OCI-LY7 (cell line): ENCODE measurements around the gene TBC1D3B. TPM values are rescaled to one million over a fixed set of nuclear protein-coding genes. Genes with fewer than 3 reads are reported as not detected.
A peak's percentile ranks its signal among the peaks of the same experiment; 100 is the strongest.

Source experiments
- BruUV-seq: library from RNA; stranded (reverse); fragments of 400-500 nt; replicated peaks from 2 replicates; lab custom pipeline; 2021; lab: Mats Ljungman, UMichigan
- CTCF ChIA-PET: fragments of 300-600 bp; sonication (Branson Sonifier 250); formaldehyde crosslinking; loops from one replicate; lab custom pipeline; 2022; ENCODE audit warnings: antibody characterized with exemption; ENCODE audit not compliant: unreplicated experiment; lab: Charles Lee
- POLR2A ChIA-PET: fragments of 300-600 bp; sonication (Branson Sonifier 250); formaldehyde crosslinking; loops from one replicate; lab custom pipeline; 2022; ENCODE audit warnings: antibody characterized with exemption; lab: Charles Lee
- DNase-seq: peaks from one replicate; pipeline ENCODE4 v3.0.0-alpha.2; 2015; ENCODE audit warnings: low spot score
- H2AFZ ChIP-seq: fragments of 200-600 bp; sonication (generic), shearing (Covaris generic); 2 replicates; pipeline ENCODE4 v1.6.1; 2014; ENCODE audit warnings: mild to moderate bottlenecking, antibody characterized with exemption, low read length, moderate library complexity
- H3K27ac ChIP-seq: fragments of 200-600 bp; sonication (generic); 2 replicates; pipeline ENCODE4 v1.5.1; 2014; ENCODE audit warnings: mixed run types, low read depth, mild to moderate bottlenecking, moderate library complexity, low read length, inconsistent platforms; ENCODE audit not compliant: poor library complexity, severe bottlenecking
- H3K36me3 ChIP-seq: fragments of 200-600 bp; sonication (generic); 2 replicates; pipeline ENCODE4 v1.6.1; 2014; ENCODE audit warnings: mild to moderate bottlenecking, antibody characterized with exemption, low read length, moderate library complexity, mixed read lengths; ENCODE audit not compliant: insufficient read depth
- H3K4me1 ChIP-seq: fragments of 200-600 bp; sonication (generic); 2 replicates; pipeline ENCODE4 v1.5.1; 2014; ENCODE audit warnings: mild to moderate bottlenecking, low read length; ENCODE audit not compliant: insufficient read depth, poor library complexity, severe bottlenecking
- H3K4me2 ChIP-seq: fragments of 200-600 bp; sonication (generic); 2 replicates; pipeline ENCODE4 v1.6.1; 2014; ENCODE audit warnings: mild to moderate bottlenecking, low read length
- H3K4me3 ChIP-seq: fragments of 200-600 bp; sonication (generic); 2 replicates; pipeline ENCODE4 v1.5.1; 2014; ENCODE audit warnings: mild to moderate bottlenecking, low read depth, low read length; ENCODE audit not compliant: poor library complexity, severe bottlenecking
- H3K79me2 ChIP-seq: fragments of 200-600 bp; sonication (generic); 2 replicates; pipeline ENCODE4 v1.6.1; 2016; ENCODE audit warnings: low read depth, mild to moderate bottlenecking, low read length, moderate library complexity, mixed read lengths; ENCODE audit not compliant: insufficient read depth
- H3K9me2 ChIP-seq: fragments of 200-600 bp; sonication (generic); 2 replicates; pipeline ENCODE4 v1.6.1; 2016; ENCODE audit warnings: mild to moderate bottlenecking, low read length, mixed read lengths; ENCODE audit not compliant: insufficient read depth
- H3K9me3 ChIP-seq: fragments of 200-600 bp; sonication (generic); 2 replicates; pipeline ENCODE4 v1.6.1; 2014; ENCODE audit warnings: mild to moderate bottlenecking, mixed run types, low read length, mixed read lengths
- H4K20me1 ChIP-seq: fragments of 200-600 bp; sonication (generic); 2 replicates; pipeline ENCODE4 v1.6.1; 2014; ENCODE audit warnings: mild to moderate bottlenecking, antibody characterized with exemption, low read length, moderate library complexity, mixed read lengths; ENCODE audit not compliant: insufficient read depth
- EZH2phosphoT487 ChIP-seq: fragments of 200-600 bp; sonication (generic); IDR thresholded peaks from 2 replicates; pipeline ENCODE4 v1.6.1; 2018; ENCODE audit warnings: low read depth, borderline replicate concordance, mild to moderate bottlenecking, mixed run types, antibody characterized with exemption, low read length, moderate library complexity, mixed read lengths
- intact Hi-C: fragments of 100-400 bp; cut with micrococcal nuclease; formaldehyde crosslinking; loops from one replicate; pipeline ENCODE4 v1.10.0; 2022; ENCODE audit not compliant: unreplicated experiment
- total RNA-seq, 2 experiments: library from RNA; depleted of rRNA in 1 of 2; stranded (reverse); fragments of >200 nt in 1 of 2; shearing (Covaris generic) in 1 of 2; gene quantifications; 2 replicates each; pipeline ENCODE4 v1.2.3, GENCODE V29; 2014 to 2022
- TF ChIP-seq, protein P1 (sequence below): fragments of 200-600 bp; sonication (generic); conservative IDR thresholded peaks from 2 replicates; pipeline ENCODE4 v1.5.1; 2014; ENCODE audit warnings: mild to moderate bottlenecking, antibody characterized with exemption, low read length, moderate library complexity, mixed read lengths

TBC1D3B gene
- total RNA-seq, 2 experiments from 2014 or later: 3.0 to 13.8 TPM

DNA sequence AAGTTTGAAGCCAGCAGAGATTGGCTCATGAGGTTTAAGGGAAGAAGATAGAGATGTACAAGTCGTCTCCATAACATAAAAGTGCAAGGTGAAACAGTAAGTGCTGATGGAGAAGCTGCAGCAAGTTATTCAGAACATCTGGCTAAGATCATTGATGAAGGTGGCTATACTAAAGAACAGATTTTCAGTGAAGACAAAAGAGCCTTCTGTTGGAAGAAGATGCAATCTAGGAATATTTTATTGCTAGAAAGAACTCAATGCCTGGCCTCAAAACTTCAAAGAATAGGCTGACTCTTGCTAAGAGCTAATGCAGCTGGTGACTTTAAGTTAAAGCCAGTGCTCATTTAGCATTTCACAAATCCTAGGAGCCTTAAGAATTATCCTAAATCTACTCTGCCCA, 46.8 kb downstream of the TBC1D3B start:
- POLR2A ChIA-PET: no interaction called here

GRCh38 chr17:36128411-36128978, 47.9 kb downstream of the TBC1D3B start:
- no peak overlapping the region for H3K27ac ChIP-seq
- no peak for DNase-seq
- CTCF ChIA-PET: no interaction called here
- no peak overlapping the region for H2AFZ ChIP-seq
- no peaks in the 10 kb centered on the region for H3K9me2 ChIP-seq
- no TSS peak for BruUV-seq
- intact Hi-C loops: no loop called here
- H3K4me2 ChIP-seq: no peak overlapping the region
- H3K9me3 ChIP-seq: peaks cover 35% of the 10 kb centered on the region
- no peak overlapping the region for H3K4me3 ChIP-seq
- no peaks in the 10 kb centered on the region for H3K79me2 ChIP-seq
- POLR2A ChIA-PET: interaction anchor here (1.3 kb wide), 1 partner anchor 15 kb away, joined by 3 read pairs; no protein-coding TSS in a partner anchor
- H3K36me3 ChIP-seq: no peaks in the 10 kb centered on the region
- no peaks in the 10 kb centered on the region for H4K20me1 ChIP-seq
- TF ChIP-seq, protein P1, sequence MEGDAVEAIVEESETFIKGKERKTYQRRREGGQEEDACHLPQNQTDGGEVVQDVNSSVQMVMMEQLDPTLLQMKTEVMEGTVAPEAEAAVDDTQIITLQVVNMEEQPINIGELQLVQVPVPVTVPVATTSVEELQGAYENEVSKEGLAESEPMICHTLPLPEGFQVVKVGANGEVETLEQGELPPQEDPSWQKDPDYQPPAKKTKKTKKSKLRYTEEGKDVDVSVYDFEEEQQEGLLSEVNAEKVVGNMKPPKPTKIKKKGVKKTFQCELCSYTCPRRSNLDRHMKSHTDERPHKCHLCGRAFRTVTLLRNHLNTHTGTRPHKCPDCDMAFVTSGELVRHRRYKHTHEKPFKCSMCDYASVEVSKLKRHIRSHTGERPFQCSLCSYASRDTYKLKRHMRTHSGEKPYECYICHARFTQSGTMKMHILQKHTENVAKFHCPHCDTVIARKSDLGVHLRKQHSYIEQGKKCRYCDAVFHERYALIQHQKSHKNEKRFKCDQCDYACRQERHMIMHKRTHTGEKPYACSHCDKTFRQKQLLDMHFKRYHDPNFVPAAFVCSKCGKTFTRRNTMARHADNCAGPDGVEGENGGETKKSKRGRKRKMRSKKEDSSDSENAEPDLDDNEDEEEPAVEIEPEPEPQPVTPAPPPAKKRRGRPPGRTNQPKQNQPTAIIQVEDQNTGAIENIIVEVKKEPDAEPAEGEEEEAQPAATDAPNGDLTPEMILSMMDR: no peak
- no peak for TF ChIP-seq EZH2phosphoT487
- H3K4me1 ChIP-seq: peaks cover 20% of the 10 kb centered on the region

More for the DNA sequence above, 46.8 kb downstream of the TBC1D3B start:
- Histone ChIP-seq H3K4me3 (no peak overlapping the region), H3K27ac (no peak overlapping the region), H3K9me3 (peaks cover 26% of the 10 kb centered on the region), H3K4me2 (no peak overlapping the region), H3K4me1 (peaks cover 20% of the 10 kb centered on the region), H3K79me2 (no peaks in the 10 kb centered on the region), H3K36me3 (no peaks in the 10 kb centered on the region), H4K20me1 (no peaks in the 10 kb centered on the region), H2AFZ (no peak overlapping the region), H3K9me2 (no peaks in the 10 kb centered on the region)
- no peak for DNase-seq
- intact Hi-C loops: no loop called here
- no peak for TF ChIP-seq EZH2phosphoT487
- TF ChIP-seq, protein P1: no peak
- CTCF ChIA-PET: no interaction called here
- BruUV-seq: no TSS peak

DNA sequence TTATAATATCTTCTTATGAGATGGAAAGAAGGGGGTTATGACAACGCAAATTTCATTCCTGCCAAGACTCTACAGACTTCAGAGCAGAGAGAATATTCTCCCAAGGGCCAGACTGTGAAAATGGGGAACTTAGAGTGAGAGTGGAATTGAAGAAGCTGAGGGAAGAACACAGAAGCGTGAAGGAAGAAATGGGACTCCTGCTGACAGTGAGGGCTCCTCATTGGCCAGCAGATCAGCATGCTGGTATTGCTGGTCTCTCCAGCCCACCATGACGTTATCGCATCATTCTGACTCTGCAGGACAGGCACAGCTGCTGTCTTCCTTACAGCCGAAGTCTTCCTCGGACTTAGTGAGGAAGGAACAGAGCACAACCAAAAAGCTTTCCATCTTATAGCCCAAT, 48.5 kb downstream of the TBC1D3B start:
- Histone ChIP-seq H3K9me2 (no peaks in the 10 kb centered on the region), H3K4me1 (peaks cover 20% of the 10 kb centered on the region), H3K4me3 (no peak overlapping the region), H3K27ac (no peak overlapping the region), H3K9me3 (peaks cover 35% of the 10 kb centered on the region), H3K4me2 (peak overlapping the region; percentile 48), H2AFZ (no peak overlapping the region), H3K36me3 (no peaks in the 10 kb centered on the region), H3K79me2 (no peaks in the 10 kb centered on the region), H4K20me1 (no peaks in the 10 kb centered on the region)
- no peak for TF ChIP-seq EZH2phosphoT487
- TF ChIP-seq, protein P1: no peak
- no TSS peak for BruUV-seq
- no peak for DNase-seq
- CTCF ChIA-PET: no interaction called here
- POLR2A ChIA-PET: interaction anchor here (0.6 to 1.3 kb wide), 3 partner anchors 16 to 1118 kb away, joined by 3 to 4 read pairs (median 3); no protein-coding TSS in a partner anchor
- intact Hi-C loops: loop anchor here (1.0 kb wide), 1 partner anchor 38 kb away; the partner anchor contains the start of gene CCL3
